HG02642 (cell line): ENCODE results near the gene PRLH.
"Not testable (repeated sequence)": the region's sequence is repeated elsewhere in the genome, so short reads cannot be mapped to it uniquely, and the experiment has no call there.

Experiments used
- ATAC-seq: cut with Tn5 transposase; IDR thresholded peaks from one replicate; pipeline ENCODE4 v1.9.1; 2021; ENCODE audit warnings: mild to moderate bottlenecking; ENCODE audit not compliant: unreplicated experiment, poor library complexity

The PRLH gene

DNA sequence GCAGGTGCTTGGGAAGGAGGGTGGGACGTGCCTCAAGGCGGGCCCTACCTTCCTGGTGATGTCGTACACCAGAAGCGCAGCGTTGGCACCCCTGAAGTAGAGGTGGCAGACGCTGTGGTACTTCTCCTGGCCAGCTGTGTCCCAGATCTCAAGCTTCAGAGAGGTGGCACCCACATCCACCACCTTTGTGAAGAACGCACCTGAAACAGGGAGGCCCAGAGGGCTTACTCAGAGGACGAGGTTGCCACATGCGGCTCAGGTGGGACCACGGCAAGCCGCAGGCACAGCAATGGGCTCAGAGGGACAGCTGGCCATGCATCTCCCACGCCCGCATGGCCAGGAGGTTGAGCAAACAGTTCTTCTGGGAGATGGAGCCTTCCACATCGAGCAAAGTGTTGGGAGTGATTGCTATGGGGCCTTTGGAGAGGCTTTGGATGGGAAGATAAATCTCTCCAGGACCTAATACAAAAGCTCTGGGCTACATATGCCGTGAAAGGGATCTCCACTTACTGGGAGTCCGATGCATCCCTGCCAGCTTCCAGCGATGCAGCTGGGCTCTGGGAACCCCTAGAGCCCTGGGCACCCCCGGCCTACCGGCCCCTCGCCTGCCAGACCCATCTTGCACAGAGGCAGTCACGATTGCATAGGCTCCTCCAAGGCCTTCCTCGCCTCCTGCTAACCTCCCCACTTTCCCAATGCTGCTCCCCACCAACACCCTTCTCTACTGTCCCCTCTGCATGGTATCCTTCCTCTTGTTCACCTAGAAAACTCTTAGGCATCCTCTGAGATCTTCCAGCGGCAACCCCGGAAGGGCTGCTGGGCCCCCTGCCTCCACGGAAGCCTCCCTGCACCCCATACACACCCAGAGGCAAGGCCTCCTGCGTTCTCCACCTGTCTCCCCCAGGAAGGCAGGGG lies 11.8 kb downstream of the PRLH start:
- ATAC-seq: no peak

DNA sequence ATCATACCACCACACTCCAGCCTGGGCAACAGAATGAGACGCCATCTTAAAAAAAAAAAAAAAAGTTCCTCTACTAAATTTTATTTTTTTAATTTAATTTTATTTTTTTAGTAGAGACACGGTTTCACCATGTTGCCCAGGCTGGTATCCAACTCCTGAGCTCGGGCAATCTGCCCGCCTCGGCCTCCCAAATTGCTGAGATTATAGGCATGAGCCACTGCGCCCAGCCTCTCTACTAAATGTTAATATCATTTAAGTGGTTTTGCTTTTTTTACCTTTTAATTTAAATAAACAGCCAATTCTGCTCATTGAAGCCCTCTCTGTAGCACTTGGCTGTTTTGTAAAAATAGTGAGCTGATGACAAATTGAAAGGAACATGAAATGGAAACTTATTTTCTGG lies 15.0 kb downstream of the PRLH start:
- no peak for ATAC-seq

DNA sequence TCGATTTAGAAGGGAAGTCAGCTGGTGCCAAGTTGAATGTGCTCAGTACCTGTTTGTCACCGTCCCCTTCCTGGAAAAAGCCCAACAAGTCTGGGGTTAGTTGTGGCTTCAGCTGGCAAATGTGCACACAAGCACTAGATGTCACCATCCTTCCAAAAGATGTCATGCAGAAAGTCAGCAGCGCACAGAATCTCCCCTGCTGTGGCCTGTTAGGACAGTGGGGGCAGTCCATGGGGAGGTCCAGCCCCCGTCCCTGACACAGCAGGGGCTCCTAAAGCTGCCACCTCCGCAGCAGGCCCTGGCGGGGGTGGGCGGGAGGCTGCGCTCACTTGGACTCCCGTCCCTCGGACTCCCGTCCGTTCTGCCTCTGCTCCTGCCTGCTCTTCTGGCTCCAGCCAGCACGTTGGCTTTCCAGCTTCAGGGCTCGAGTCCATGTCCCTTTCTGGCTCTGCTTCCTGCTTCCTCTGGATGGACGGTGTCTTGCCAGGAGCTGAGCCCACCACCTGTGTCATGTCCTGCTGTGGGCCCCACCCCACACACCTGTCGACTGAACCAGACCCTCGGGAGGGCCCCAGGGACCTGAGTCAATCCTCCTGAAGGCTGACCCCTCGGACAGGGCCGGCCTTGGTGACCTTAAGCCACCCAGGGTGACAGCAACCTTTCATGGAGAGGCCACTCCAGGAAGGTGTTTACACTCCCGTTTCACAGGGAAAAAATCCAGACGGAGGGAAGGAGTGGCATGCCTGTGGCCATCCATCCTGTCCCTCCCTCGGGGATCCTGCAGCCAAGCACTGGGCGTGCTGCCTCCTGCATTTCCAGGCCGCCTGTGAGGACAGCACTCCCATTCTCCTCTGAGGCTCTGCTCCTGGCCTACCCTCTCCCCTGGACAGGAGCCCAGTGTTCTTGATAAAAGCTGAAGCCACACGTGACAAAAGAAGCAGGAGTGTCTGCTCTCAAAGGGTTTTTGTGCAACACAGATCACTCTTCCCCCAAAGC lies 15.7 kb downstream of the PRLH start:
- ATAC-seq: no peak

DNA sequence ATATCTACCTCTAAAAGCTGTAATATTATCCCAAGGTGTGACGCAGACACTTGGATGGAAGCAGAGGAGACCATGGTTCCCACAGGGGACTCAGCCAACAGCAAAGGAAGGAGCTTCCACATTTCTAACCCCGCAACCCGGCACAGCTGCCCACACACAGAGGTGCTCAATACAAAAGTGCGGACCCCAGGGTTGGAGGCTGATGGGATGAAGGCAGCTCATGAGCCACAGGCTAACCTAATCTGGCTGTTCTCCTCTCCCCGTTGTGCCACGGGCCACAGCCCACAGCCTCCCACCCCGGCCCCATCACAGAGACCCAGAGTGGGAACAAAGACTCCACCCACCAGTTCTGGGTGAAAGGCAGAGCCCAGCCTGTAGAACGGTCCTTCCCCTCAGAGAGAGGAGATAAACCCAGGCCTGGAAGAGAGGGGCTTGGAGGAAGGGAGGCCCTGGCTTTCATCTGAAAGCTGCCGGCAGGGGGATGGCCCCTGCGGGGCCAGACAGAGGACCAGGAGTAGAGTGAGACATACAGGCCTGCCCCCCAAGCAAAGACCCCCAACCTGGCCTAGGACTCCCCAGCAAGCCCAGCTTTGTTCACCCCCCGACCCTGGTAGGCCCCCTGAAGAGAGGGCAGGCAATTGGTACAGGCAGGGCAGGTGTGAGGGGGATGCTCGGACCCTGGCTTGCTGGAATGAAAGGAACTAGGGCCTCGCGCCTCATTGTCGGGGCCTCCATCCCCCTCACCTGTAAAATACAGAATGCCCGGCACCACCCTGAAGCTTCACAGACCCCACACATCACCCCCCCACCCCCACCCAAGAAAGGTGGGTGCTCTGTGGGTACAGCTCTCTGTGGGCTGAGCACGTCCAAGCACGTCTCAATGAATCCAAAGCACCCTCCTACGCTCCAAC lies 17.3 kb downstream of the PRLH start:
- no peak for ATAC-seq

DNA sequence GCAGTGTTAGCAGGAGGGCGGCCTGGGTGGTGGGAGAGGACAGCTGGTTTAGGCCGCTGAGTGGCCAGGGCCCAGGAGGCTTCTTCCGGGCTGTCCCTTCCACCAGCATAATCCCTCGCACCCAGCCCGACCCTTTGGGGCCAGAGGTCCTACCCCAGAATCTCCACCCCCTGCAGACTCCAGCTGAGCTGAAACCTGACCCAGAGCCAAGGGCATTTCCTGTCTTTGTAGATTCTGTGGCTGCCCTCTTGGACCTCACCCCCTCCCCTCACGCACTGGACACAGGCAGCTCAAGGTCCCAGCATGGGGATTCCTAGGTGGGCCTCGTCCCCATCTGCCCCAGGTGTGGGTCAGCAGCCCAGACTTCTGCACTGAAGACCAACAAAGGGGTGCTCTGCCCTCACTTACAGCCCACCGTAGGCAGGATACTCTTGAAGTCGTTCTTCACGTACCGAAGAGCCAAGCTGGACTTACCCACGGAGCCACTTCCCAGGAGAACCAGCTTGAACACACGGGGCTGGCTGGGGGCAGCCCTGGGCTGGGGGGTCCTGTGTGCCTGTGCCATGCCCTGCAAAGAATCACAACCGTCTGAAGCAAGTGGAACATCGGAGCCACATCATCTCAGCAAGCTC lies 19.3 kb downstream of the PRLH start:
- ATAC-seq: no peak

DNA sequence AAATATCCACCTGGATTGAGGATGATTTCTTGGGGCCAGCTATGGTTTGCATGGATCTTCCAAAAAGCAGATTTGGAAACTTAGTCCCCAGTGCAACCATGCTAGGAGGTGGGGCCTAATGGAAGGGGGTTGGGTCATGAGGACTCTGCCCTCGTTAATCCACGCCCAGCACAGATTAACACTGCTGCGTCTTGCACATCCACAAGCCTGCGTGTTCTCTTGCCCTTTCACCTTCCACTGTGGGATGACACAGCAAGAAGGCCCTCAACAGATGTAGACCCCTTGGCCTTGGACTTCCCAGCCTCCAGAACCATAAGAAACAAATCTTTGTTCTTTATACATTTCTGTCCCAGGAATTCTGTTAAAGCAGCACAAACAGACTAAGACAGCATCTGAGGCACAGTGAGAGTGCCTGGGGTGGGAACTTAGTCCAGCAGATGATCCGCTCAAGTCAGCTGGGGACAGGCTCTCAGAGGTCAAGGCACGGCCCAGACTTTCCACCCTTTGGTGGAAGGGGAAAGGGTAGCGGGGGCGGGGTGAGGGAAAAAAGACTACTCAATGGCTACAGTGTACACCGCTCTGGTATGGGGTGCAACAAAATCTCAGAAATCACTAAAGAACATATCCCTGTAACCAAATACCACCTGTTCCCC lies 21.8 kb downstream of the PRLH start:
- ATAC-seq: no peak

DNA sequence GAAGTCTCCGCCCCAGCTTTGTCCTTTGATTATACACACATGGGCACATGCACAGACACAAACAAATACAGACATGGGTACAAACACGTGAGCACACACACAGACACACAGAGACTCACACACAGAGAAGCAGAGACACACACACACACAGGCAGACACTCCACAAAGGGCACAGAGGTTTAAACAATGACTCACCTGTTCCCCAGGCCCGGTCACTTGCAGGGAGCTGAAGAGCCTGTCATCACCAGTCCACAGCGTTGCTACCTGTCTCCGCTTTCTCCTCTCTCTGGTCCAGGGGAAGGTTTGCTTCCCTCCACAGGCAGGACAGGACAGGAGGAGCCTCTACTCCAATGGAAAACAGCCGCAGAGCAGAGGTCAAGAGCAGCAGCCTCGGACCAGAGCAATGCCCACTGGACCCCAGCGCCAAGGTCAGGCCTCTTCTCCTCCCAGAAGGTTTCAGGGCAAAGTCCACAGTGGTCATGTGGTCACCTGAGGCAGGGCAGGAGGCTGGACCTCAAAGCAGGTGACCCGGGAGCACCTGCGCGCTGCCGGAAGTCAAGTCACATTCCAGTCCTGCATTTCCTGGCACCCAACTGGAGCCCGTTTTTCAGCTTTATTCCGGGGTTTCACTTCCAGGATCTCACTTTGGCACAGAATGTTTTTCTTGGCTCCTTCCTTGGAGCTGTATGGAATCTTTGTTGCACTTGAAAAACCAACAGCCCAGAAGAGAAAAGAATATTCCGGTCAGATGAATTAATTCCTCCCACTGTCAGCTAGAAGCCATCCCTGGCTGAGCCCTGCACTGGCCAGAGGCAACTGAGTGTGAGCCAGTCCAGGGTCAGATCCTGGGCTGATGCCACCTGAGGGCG lies 24.1 kb downstream of the PRLH start, which contains the start of gene RAB17:
Gene RAB17 (minus strand): TSS at position 463 of the 869 bp plus-strand sequence. CDS start 4,580 bp downstream, outside the sequence.
- no peak for ATAC-seq

DNA sequence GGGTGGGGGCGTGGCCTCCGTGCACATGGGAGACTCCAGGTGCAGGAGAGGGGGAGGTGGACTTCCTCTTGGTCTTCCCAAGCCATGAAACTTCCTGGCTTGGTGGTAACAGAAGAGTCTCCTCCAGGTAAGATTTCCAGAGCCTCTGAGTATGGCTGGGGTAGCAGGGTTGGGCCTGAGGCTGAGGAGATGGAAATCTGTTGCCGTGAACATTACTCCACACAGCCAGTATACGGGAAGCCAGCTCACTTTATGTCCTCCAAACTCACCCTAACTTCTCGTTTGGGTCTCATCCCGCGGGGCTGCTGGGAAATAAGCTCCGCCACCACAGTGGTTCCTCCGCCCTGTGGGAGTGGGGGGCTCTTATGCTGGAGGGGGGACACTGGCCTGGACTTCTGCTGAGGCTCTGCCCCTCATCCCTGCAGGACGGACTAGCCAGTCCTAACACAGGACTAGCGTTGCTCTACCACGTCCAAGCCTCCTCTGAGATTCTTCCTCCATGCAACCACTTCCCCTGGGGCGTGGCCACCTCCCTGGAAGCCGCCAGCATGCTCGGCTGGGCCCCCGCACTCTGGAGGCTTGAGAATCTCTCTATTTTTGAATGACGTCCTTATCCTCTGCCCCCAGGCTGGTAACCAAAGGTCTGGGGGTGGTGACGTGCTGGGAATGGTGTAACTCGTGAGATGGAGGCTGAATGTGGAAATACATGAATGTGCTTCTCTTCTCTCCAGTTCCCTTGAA lies 24.9 kb downstream of the PRLH start:
- ATAC-seq: no peak

DNA sequence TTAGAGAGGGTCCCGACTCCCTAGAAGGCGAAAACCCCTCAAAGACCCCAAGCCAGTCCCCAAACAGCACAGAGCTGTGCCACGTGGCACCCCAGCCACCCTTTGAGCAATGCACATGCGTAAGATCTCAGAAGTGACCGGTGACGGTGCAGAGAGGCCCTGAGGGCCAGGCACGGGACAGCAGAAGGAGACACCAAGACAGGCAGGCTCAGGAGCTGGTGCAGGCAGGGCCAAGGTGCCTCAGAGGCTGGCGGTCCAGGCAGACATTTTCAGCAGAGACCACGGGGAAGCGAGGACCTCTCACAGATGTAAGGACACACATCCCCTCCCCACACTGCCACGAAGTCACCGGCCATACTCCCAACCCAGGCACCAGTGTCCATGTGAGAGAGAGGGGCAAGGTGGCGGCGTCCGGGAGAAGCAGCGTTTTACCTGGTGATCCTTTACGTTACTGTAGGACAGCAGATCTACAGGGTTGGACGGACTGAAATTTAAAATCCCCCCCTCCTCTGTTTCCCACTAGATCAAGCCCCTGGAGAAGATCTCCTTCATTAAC lies 26.1 kb downstream of the PRLH start:
- no peak for ATAC-seq

DNA sequence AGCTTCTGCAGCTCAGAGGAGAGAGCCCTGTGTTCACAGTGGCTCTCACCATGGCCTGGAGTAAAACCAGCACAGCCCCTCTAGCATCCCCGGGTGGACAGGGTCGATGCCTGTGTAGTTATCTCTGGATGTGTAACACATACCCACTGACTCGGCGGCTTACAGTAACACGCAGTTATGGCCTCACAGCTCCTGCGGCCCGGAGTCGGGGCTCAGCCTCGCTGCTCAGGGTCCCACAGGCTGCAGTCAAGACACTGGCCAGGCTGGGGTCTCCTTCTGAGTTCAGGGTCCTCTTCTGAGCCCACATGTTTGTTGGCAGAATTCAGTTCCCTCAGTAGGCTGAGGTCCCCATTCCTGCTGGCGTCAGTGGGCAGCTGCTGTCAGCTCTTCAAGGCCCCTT lies 26.7 kb downstream of the PRLH start:
- no peak for ATAC-seq

DNA sequence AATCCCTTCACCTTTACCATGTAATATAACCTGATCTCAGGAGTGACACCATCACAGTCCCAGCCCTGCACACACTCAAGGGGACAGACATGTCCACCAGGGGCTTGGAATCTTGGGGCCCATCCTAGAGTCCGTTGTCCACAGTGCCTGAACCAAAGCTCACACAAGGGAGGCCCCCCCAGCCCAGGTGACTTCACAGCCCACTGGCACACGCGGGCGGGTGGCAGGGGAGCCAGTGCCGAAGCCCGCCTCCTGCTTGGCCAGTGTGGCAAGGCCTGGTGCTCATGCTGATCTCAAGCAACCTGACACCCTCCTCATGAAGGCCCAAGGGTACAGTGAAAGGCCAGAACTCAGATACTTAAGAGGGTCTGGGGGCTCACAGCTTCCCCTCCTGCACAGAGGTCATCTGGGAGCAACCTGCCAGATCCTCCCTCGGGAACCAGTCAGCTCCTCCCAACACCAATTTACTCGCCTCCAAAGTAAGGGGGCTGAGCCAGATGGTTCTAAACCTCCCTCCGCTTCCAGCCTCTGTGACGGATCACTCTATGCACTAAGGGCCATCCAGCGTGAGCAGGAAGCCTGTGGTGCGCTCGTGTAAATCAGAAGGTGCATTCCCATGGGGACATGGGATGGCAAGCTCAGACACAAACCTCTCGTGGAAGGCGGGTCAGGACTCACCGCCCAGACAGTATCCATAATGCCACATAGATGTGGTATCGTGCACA lies 27.4 kb downstream of the PRLH start:
- no peak for ATAC-seq

DNA sequence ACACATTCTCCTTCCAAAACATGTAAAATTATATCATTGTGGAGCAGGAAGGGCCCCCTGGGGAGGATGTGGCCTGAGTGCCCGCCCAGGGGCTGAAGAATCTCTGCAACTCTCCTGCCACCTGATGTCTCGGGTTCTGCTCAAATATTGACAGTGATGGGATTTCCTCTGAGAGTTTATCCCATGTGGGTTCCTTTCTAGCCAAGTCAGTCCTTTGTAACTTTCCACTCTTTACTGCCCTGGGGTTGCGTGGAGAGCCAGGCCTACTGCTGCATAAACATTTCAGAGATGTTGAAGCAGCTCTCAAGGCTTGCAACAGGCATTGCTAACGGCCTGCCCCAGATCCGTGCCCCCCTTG lies 28.1 kb downstream of the PRLH start:
- no peak for ATAC-seq

DNA sequence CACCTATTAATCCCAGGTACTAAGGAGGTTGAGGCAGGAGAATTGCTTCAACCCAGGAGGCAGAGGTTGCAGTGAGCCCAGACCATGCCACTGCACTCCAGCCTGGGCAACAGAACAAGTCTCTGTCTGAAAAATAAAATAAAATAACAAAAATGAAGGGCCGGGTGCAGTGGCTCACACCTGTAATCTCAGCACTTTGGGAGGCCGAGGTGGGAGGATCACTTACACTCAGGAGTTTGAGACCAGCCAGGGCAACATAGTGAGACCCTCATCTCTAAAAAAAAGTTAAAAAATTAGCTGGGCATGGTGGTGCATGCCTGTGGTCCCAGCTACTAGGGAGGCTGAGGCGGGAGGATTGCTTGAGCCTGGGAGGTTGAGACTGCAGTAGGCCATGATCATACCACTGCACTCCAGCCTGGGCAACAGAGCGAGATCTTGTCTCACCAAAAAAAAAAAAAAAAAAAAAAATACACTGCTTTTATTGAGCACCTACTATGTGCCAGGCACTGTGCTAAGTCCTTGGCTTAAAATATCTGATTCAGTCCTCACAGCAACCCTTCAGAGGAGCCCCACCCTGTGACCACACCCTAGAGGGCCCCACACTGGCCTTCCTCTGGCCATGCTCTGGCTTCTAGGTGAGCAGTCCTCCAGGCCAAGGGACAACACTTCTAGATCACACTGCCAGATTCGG lies 29.6 kb downstream of the PRLH start:
- not testable (repeated sequence) for ATAC-seq

DNA sequence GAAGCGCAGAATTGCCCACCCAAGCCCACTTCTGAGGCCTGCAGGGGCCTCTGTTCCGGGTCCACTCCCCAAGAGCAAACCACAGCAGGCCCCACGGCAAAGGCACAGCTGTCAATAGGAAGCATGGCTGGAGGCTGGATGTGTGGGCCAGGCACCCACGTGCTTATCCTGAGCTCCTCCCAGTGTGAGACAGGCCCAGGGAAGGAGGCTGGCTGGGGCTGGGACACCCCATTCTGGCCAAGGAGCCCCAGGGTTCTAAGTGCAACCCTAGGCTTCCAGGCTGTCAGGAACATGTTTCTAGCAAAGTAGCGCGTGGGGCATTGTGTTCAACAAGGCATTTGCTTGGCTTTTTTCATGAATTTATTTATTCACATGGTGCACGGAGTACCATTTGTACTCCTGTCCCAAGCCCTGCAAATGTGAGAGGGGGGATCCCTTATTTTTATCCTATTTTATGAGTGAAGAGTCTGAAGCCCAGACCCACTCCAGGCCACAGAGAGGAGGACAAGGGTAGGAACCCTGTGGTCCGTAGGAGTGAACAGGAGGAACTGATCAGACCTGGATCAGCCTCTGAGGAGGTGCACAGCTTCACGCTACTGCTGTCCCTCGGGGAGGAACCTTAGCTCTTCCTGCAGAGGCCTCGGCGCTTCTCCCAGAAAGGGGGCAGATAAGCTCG lies 30.3 kb downstream of the PRLH start:
- ATAC-seq: no peak
